Activated B cell treated with CpG ODN at 0.5 μM for 24 hours (primary cell): Measurements from ENCODE around the gene TNXB. TPM values are rescaled to one million over a fixed set of nuclear protein-coding genes. Genes with fewer than 3 reads are reported as not detected.
"Not testable (repeated sequence)": the region's sequence is repeated elsewhere in the genome, so short reads cannot be mapped to it uniquely, and the experiment has no call there.

ENCODE experiments used
- ATAC-seq: fragments of 200-7000 bp; cut with Tn5 transposase; one replicate; pipeline ENCODE4 v1.10.0; 2021; ENCODE audit warnings: low read depth, mild to moderate bottlenecking, moderate library complexity
- CTCF ChIA-PET: fragments of 350-600 bp; sonication (Branson Sonifier 250); formaldehyde crosslinking; loops from one replicate; lab custom pipeline; 2021; ENCODE audit warnings: antibody characterized with exemption; lab: Charles Lee
- POLR2A ChIA-PET: fragments of 350-600 bp; sonication (Branson Sonifier 250); formaldehyde crosslinking; loops from one replicate; lab custom pipeline; 2021; ENCODE audit warnings: antibody characterized with exemption; lab: Charles Lee
- DNase-seq: peaks from one replicate; pipeline ENCODE4 v3.0.0; 2022
- H3K27ac Mint-ChIP-seq: one replicate; pipeline ENCODE4 v1.8.0; 2020; ENCODE audit warnings: mixed read lengths
- H3K27me3 Mint-ChIP-seq: one replicate; pipeline ENCODE4 v1.8.0; 2021; ENCODE audit warnings: mixed read lengths
- H3K36me3 Mint-ChIP-seq: one replicate; pipeline ENCODE4 v1.8.0; 2021; ENCODE audit warnings: low read depth, mixed read lengths
- H3K4me1 Mint-ChIP-seq: one replicate; pipeline ENCODE4 v1.8.0; 2021; ENCODE audit warnings: mixed read lengths
- H3K4me3 Mint-ChIP-seq: one replicate; pipeline ENCODE4 v1.8.0; 2020; ENCODE audit warnings: mild to moderate bottlenecking, mixed read lengths
- H3K9me3 Mint-ChIP-seq: one replicate; pipeline ENCODE4 v1.8.0; 2020; ENCODE audit warnings: mixed read lengths
- intact Hi-C: fragments of 100-400 bp; cut with micrococcal nuclease; formaldehyde crosslinking; loops from one replicate; pipeline ENCODE4 v1.15.1; 2024
- total RNA-seq: library from RNA; stranded (reverse); gene quantifications from 2 replicates; pipeline ENCODE4 v1.2.3, GENCODE V29; 2022
- TF ChIP-seq, protein P1 (sequence below): fragments of 200-600 bp; IDR thresholded peaks from one replicate; pipeline ENCODE4 v1.8.0; 2022; ENCODE audit warnings: antibody characterized with exemption, mild to moderate bottlenecking

TNXB gene
- total RNA-seq, 1 donor from 2014 or later, result 12.4 TPM

DNA sequence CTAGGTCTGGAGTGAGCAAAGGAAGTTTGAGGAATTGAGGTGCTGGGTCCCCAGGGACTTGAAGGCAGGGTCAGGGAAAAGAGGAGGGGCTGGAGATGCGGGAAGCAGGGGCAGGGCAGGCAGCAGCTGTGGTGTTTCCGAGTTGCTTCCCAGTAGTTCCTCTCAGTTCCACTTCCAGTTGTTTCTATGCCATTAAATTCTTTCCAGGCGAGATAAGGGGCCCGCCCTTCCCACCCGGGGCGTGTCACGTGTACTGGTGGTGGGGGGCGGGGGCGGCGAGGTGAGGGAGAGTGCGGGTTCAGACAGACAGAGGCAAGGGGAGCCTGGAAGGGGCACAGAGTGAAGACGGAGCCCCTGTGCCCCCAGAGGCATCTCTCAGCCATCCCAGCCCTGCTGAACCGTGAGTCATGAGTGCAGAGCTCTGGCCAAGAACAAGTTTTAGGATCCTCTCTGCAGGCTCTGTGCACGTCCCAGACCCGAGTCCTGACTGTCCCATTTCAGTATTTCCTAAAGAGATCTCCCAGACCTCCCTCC, 977 bp downstream of the TNXB start:
- H3K27me3 Mint-ChIP-seq, result peaks cover 38% of the 10 kb centered on the region
- DNase-seq (no peak), ATAC-seq (no peak)
- ChIA-PET POLR2A (no interaction called here), CTCF (interaction anchor here (0.6 kb wide), 1 partner anchor 663 kb away, joined by 7 read pairs; no protein-coding TSS in a partner anchor)
- TF ChIP-seq, protein P1, sequence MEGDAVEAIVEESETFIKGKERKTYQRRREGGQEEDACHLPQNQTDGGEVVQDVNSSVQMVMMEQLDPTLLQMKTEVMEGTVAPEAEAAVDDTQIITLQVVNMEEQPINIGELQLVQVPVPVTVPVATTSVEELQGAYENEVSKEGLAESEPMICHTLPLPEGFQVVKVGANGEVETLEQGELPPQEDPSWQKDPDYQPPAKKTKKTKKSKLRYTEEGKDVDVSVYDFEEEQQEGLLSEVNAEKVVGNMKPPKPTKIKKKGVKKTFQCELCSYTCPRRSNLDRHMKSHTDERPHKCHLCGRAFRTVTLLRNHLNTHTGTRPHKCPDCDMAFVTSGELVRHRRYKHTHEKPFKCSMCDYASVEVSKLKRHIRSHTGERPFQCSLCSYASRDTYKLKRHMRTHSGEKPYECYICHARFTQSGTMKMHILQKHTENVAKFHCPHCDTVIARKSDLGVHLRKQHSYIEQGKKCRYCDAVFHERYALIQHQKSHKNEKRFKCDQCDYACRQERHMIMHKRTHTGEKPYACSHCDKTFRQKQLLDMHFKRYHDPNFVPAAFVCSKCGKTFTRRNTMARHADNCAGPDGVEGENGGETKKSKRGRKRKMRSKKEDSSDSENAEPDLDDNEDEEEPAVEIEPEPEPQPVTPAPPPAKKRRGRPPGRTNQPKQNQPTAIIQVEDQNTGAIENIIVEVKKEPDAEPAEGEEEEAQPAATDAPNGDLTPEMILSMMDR, result no peak
- no peaks in the 10 kb centered on the region for H3K9me3 Mint-ChIP-seq
- H3K36me3 Mint-ChIP-seq, result peaks cover 10% of the 10 kb centered on the region
- intact Hi-C loops, result no loop called here
- no peak overlapping the region for H3K27ac Mint-ChIP-seq
- peaks cover 14% of the 10 kb centered on the region for H3K4me1 Mint-ChIP-seq
- H3K4me3 Mint-ChIP-seq, result no peak overlapping the region

DNA sequence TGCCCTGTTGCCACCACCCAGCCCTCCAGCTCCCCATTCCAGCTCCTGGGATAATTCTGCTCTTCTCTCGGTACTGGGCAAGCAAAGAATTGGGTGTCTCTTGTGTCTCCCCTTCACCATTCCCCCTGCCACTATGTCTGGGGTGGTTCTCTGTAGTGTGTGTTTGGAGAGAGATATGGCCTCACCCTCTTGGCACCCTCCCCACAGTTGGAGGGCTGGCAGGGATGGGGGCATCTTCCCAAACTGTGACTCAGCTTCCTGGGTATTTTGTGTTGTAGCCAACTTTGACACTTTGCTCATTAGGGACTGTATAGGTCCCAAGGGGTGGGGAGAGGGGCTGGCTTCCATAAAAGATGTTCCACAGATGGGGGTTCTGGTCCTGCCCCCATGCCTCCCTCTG, 1.7 kb downstream of the TNXB start:
- TF ChIP-seq, protein P1, result no peak
- ChIA-PET CTCF (no interaction called here), POLR2A (no interaction called here)
- ATAC-seq (no peak), DNase-seq (no peak)
- peaks cover 14% of the 10 kb centered on the region for H3K4me1 Mint-ChIP-seq
- peaks cover 38% of the 10 kb centered on the region for H3K27me3 Mint-ChIP-seq
- H3K9me3 Mint-ChIP-seq, result no peaks in the 10 kb centered on the region
- no peak overlapping the region for H3K27ac Mint-ChIP-seq
- intact Hi-C loops, result no loop called here
- no peak overlapping the region for H3K4me3 Mint-ChIP-seq
- H3K36me3 Mint-ChIP-seq, result peaks cover 8% of the 10 kb centered on the region

DNA sequence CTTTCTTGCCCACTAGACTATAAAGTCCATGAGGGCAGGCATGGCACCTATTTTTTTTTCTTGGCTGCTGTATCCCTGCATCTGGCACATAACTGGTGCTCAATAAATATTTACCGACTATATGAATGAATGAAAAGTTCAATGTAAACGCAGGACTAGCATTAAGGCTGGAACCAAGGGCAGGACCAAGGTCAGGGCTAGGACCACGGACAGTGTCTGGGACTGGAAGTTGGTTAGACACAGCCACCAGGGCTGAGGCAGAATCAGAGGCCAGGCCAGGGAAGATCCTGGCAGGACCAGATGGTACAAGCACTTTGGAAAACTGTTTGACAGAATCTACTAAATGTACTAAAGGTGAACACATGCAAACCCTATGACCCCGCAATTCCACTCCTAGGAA, 3.7 kb downstream of the TNXB start:
- POLR2A ChIA-PET, result no interaction called here
- H3K9me3 Mint-ChIP-seq, result no peaks in the 10 kb centered on the region

DNA sequence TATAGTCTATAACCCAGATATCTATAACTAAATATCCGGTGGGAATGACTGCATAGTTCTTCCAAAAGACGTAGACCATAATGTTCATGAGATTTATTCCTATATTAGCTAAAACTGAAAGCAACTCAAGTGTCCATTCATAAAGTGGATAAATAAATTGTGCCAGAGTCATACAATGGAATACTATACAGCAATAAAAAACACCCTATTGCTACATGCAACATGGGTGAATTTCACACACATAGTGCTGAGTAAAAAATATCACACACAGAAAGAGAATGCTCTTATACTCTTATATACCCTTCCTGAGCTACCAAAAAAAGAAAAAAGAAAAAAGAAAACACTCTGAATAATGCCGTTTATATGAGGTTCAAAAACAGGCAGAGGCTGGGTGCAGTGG, 6.9 kb downstream of the TNXB start:
- Mint-ChIP-seq H3K9me3 (no peaks in the 10 kb centered on the region), H3K4me3 (no peak overlapping the region), H3K36me3 (no peaks in the 10 kb centered on the region), H3K27ac (no peak overlapping the region), H3K27me3 (peaks cover 44% of the 10 kb centered on the region), H3K4me1 (no peaks in the 10 kb centered on the region)
- intact Hi-C loops, result no loop called here
- no peak for ATAC-seq
- DNase-seq, result no peak
- ChIA-PET POLR2A (no interaction called here), CTCF (no interaction called here)
- TF ChIP-seq, protein P1, result no peak

More for the DNA sequence above, 3.7 kb downstream of the TNXB start:
- ATAC-seq (no peak), DNase-seq (no peak)
- Mint-ChIP-seq H3K4me3 (no peak overlapping the region), H3K27me3 (peaks cover 40% of the 10 kb centered on the region), H3K4me1 (peaks cover 14% of the 10 kb centered on the region), H3K36me3 (no peaks in the 10 kb centered on the region), H3K27ac (no peak overlapping the region)
- CTCF ChIA-PET, result no interaction called here
- intact Hi-C loops, result no loop called here
- TF ChIP-seq, protein P1, result no peak

DNA sequence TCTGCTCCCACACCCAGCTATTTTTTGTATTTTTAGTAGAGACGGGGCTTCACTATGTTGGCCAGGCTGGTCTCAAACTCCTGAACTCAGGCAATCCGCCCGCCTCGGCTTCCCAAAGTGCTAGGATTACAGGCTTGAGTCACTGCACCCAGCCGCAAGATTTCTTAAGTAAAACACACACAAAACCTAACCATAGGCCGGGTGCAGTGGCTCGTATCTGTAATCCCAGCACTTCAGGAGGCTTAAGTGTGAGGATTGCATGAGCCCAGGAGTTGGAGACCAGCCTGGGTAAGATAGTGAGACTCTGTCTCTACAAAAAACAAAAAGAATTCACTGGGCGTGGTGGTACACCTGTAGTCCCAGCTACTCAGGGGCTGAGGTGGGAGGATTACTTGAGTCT, 8.9 kb downstream of the TNXB start:
- DNase-seq, intact Hi-C loops, H3K9me3 Mint-ChIP-seq, H3K4me3 Mint-ChIP-seq, H3K4me1 Mint-ChIP-seq, ATAC-seq, H3K36me3 Mint-ChIP-seq, POLR2A ChIA-PET, H3K27ac Mint-ChIP-seq: not testable (repeated sequence)
- CTCF ChIA-PET, result interaction anchor here (1.3 kb wide), 1 partner anchor 19 kb away, joined by 5 read pairs; no protein-coding TSS in a partner anchor
- H3K27me3 Mint-ChIP-seq, result peaks cover 39% of the 10 kb centered on the region

DNA sequence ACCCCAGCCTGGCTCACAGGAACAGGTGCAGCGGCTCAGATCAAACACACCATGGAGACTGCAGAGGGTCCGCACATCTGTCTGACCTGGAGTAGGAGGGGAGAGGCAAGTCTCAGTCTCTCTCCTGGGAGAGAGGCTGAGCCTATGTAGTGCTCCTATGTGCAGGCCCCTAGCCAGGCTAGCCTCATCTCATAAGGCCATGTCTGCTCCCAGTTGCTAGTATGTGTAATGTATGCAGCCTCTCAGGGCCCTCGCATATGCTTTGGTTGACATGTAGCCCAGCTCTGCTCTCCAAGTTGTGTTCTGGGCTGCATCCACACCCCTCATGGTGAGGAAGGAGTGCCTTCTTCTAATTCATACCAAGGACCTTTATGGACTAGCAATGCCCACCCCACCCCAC, 11.8 kb downstream of the TNXB start:
- DNase-seq, result no peak
- Mint-ChIP-seq H3K9me3 (no peaks in the 10 kb centered on the region), H3K36me3 (no peaks in the 10 kb centered on the region), H3K4me1 (peaks cover 2% of the 10 kb centered on the region), H3K27me3 (peaks cover 34% of the 10 kb centered on the region), H3K27ac (no peak overlapping the region), H3K4me3 (no peak overlapping the region)
- ChIA-PET POLR2A (no interaction called here), CTCF (no interaction called here)
- intact Hi-C loops, result no loop called here
- no peak for ATAC-seq
- TF ChIP-seq, protein P1, result no peak
